H1 (cell line): ENCODE measurements around the gene THYN1. TPM values are rescaled to one million over a fixed set of nuclear protein-coding genes. Genes with fewer than 3 reads are reported as not detected.

ENCODE experiments used
- CTCF ChIA-PET: fragments of 300-600 bp; sonication (Branson Sonifier 250); formaldehyde crosslinking; loops from one replicate; lab custom pipeline; 2021; ENCODE audit not compliant: partially characterized antibody; lab: Charles Lee
- POLR2A ChIA-PET: fragments of 300-600 bp; sonication (Branson Sonifier 250); formaldehyde crosslinking; loops from one replicate; lab custom pipeline; 2021; ENCODE audit warnings: inconsistent platforms; ENCODE audit not compliant: partially characterized antibody; lab: Charles Lee
- DNase-seq, 2 experiments: peaks; one replicate each; pipeline versions ENCODE4 v3.0.0 to v3.0.0-alpha.2; 2010 to 2022; ENCODE audit warnings: low spot score in 2 of 2, low read depth in 1 of 2, mixed read lengths in 1 of 2
- FAIRE-seq: peaks from 2 replicates; lab custom pipeline; 2011; peaks lifted over from hg19 to GRCh38; lab: Jason Lieb, UNC
- H2AFZ ChIP-seq: 2 replicates; pipeline ENCODE4 v1.8.1; 2012; ENCODE audit warnings: low read length, inconsistent platforms
- H2AK5ac ChIP-seq: 2 replicates; pipeline ENCODE4 v1.6.1; 2013; ENCODE audit warnings: low read depth, low read length
- H2BK120ac ChIP-seq: replicated peaks from 2 replicates; pipeline ENCODE3; 2013; ENCODE audit warnings: low read depth, low read length, inconsistent platforms
- H2BK12ac ChIP-seq: 2 replicates; pipeline ENCODE4 v1.6.1; 2013; ENCODE audit warnings: low read depth, low read length
- H2BK15ac ChIP-seq: 2 replicates; pipeline ENCODE4 v1.6.1; 2013; ENCODE audit warnings: low read length
- H2BK20ac ChIP-seq: 2 replicates; pipeline ENCODE4 v1.6.1; 2013; ENCODE audit warnings: low read length
- H2BK5ac ChIP-seq: 2 replicates; pipeline ENCODE4 v1.6.1; 2013; ENCODE audit warnings: low read depth, low read length
- H3K14ac ChIP-seq: 2 replicates; pipeline ENCODE4 v1.6.1; 2013; ENCODE audit warnings: inconsistent platforms; ENCODE audit not compliant: insufficient read length
- H3K18ac ChIP-seq: 2 replicates; pipeline ENCODE4 v1.6.1; 2013; ENCODE audit warnings: low read length; ENCODE audit errors: extremely low read depth
- H3K23ac ChIP-seq: 2 replicates; pipeline ENCODE4 v1.6.1; 2013; ENCODE audit warnings: inconsistent platforms; ENCODE audit not compliant: insufficient read length
- H3K23me2 ChIP-seq: 2 replicates; pipeline ENCODE4 v1.6.1; 2013; ENCODE audit warnings: low read depth, low read length
- H3K27ac ChIP-seq: 2 replicates; pipeline ENCODE4 v1.6.1; 2011; ENCODE audit warnings: low read depth, low read length, inconsistent platforms
- H3K27me3 ChIP-seq, 4 experiments: replicated peaks in 1 of 4; 1 replicate in 1 of 4; 2 replicates in 3 of 4; pipeline versions ENCODE4 v1.6.1 to v1.8.1; 2011 to 2013; ENCODE audit warnings: low read length in 3 of 4, mild to moderate bottlenecking in 3 of 4, inconsistent platforms in 2 of 4, mixed read lengths in 2 of 4, moderate library complexity in 1 of 4; ENCODE audit not compliant: control insufficient read depth in 3 of 4, insufficient read depth in 3 of 4; ENCODE audit errors: extremely low read depth in 1 of 4
- H3K36me3 ChIP-seq, 4 experiments: 2 replicates each; pipeline versions ENCODE4 v1.6.1 to v1.8.1; 2011 to 2013; ENCODE audit warnings: mild to moderate bottlenecking in 4 of 4, low read length in 3 of 4, moderate library complexity in 2 of 4, control low read depth in 1 of 4, inconsistent platforms in 1 of 4; ENCODE audit not compliant: insufficient read depth in 4 of 4, control insufficient read depth in 2 of 4
- H3K4ac ChIP-seq: replicated peaks from 2 replicates; pipeline ENCODE3; 2013; ENCODE audit warnings: low read length, low read depth, mixed read lengths, inconsistent platforms; ENCODE audit not compliant: insufficient read length
- H3K4me1 ChIP-seq, 4 experiments: replicated peaks in 1 of 4; 1 replicate in 1 of 4; 2 replicates in 3 of 4; pipeline versions ENCODE4 v1.6.1 to v1.8.1; 2011 to 2013; ENCODE audit warnings: low read length in 3 of 4, inconsistent platforms in 2 of 4, mixed read lengths in 1 of 4; ENCODE audit not compliant: insufficient read depth in 4 of 4, control insufficient read depth in 3 of 4
- H3K4me2 ChIP-seq, 2 experiments: 2 replicates each; pipeline versions ENCODE4 v1.6.1 to v1.8.1; 2011 to 2013; ENCODE audit warnings: low read depth in 2 of 2, low read length in 2 of 2, control low read depth in 1 of 2, inconsistent platforms in 1 of 2, mild to moderate bottlenecking in 1 of 2; ENCODE audit not compliant: insufficient read depth in 1 of 2
- H3K4me3 ChIP-seq, 4 experiments: fragments of 200-600, 300-600 bp in 1 of 4; sonication (generic), shearing (Covaris generic), sonication (Bioruptor Twin) in 1 of 4; 2 replicates each; pipeline versions ENCODE4 v1.5.1 to v1.8.1; 2011 to 2016; ENCODE audit warnings: low read length in 4 of 4, low read depth in 3 of 4, control low read depth in 2 of 4, inconsistent platforms in 2 of 4, mild to moderate bottlenecking in 2 of 4, mixed read lengths in 1 of 4, moderate library complexity in 1 of 4; ENCODE audit not compliant: insufficient read depth in 2 of 4; ENCODE audit errors: extremely low read depth in 1 of 4
- H3K56ac ChIP-seq: replicated peaks from 2 replicates; pipeline ENCODE3; 2013; ENCODE audit warnings: low read depth, mild to moderate bottlenecking, mixed read lengths, low read length, inconsistent platforms; ENCODE audit not compliant: insufficient read length
- H3K79me1 ChIP-seq: 2 replicates; pipeline ENCODE4 v1.6.1; 2013; ENCODE audit warnings: low read depth, low read length, control low read depth
- H3K79me2 ChIP-seq, 2 experiments: 2 replicates each; pipeline versions ENCODE4 v1.6.1 to v1.8.1; 2012 to 2013; ENCODE audit warnings: low read length in 2 of 2, mild to moderate bottlenecking in 2 of 2, inconsistent platforms in 1 of 2; ENCODE audit not compliant: insufficient read depth in 2 of 2, control insufficient read depth in 1 of 2
- H3K9ac ChIP-seq, 4 experiments: replicated peaks in 1 of 4; 1 replicate in 1 of 4; 2 replicates in 3 of 4; pipeline versions ENCODE4 v1.6.1 to v1.8.1; 2011 to 2013; ENCODE audit warnings: low read depth in 3 of 4, low read length in 3 of 4, control low read depth in 2 of 4, mild to moderate bottlenecking in 2 of 4, moderate library complexity in 2 of 4, inconsistent platforms in 1 of 4; ENCODE audit errors: extremely low read depth in 1 of 4
- H3K9me3 ChIP-seq, 2 experiments: 2 replicates each; pipeline versions ENCODE4 v1.6.1 to v1.8.1; 2012 to 2013; ENCODE audit warnings: mild to moderate bottlenecking in 2 of 2, moderate library complexity in 2 of 2, control low read depth in 1 of 2, inconsistent platforms in 1 of 2, low read depth in 1 of 2, low read length in 1 of 2, mixed read lengths in 1 of 2; ENCODE audit not compliant: insufficient read depth in 2 of 2
- H4K20me1 ChIP-seq, 2 experiments: replicated peaks in 1 of 2; 2 replicates each; pipeline versions ENCODE3 to v1.8.1; 2011 to 2013; ENCODE audit warnings: inconsistent platforms in 2 of 2, low read length in 2 of 2, mild to moderate bottlenecking in 1 of 2; ENCODE audit not compliant: insufficient read depth in 2 of 2, control insufficient read depth in 1 of 2
- H4K5ac ChIP-seq: 2 replicates; pipeline ENCODE4 v1.6.1; 2013; ENCODE audit warnings: low read length, low read depth, mixed read lengths, inconsistent platforms; ENCODE audit not compliant: insufficient read length
- H4K8ac ChIP-seq: 2 replicates; pipeline ENCODE4 v1.8.0; 2013; ENCODE audit warnings: mild to moderate bottlenecking, moderate library complexity, low read length, inconsistent platforms; ENCODE audit not compliant: insufficient read depth; ENCODE audit errors: extremely low read depth
- H4K91ac ChIP-seq: replicated peaks from 2 replicates; pipeline ENCODE3; 2013; ENCODE audit warnings: low read length, mixed read lengths, inconsistent platforms; ENCODE audit not compliant: insufficient read length
- BACH1 ChIP-seq: IDR thresholded peaks from 2 replicates; pipeline ENCODE4 v1.6.1; 2012; ENCODE audit warnings: low read length, improper control_type of control experiment
- CEBPB ChIP-seq: IDR thresholded peaks from 2 replicates; pipeline ENCODE4 v1.6.1; 2012; ENCODE audit warnings: low read depth, low read length
- CHD1 ChIP-seq: IDR thresholded peaks from 2 replicates; pipeline ENCODE4 v1.6.1; 2012; ENCODE audit warnings: low read depth, low read length, improper control_type of control experiment
- GTF2F1 ChIP-seq: IDR thresholded peaks from 2 replicates; pipeline ENCODE4 v1.6.1; 2012; ENCODE audit warnings: low read depth, low read length, improper control_type of control experiment, borderline replicate concordance
- SIRT6 ChIP-seq: IDR thresholded peaks from one replicate; pipeline ENCODE4 v1.7.1; 2012; ENCODE audit warnings: low read length, inconsistent platforms
- SP2 ChIP-seq: IDR thresholded peaks from 2 replicates; pipeline ENCODE4 v1.6.1; 2012; ENCODE audit warnings: mild to moderate bottlenecking, low read length, inconsistent platforms
- SUZ12 ChIP-seq: fragments of 200-600 bp; sonication (generic); IDR thresholded peaks from 2 replicates; pipeline ENCODE4 v1.6.1; 2012; ENCODE audit warnings: mild to moderate bottlenecking, inconsistent platforms, low read length, moderate library complexity, mixed read lengths
- TCF12 ChIP-seq: IDR thresholded peaks from 2 replicates; pipeline ENCODE4 v1.6.1; 2011; ENCODE audit warnings: low read depth, mild to moderate bottlenecking, low read length
- TEAD4 ChIP-seq: IDR thresholded peaks from 2 replicates; pipeline ENCODE4 v1.6.1; 2012; ENCODE audit warnings: low read depth, low read length, inconsistent platforms, mixed read lengths
- WGBS, 2 experiments: shearing (Covaris generic) in 1 of 2; methylation state at CpG; one replicate each; pipeline versions ENCODE4 v1.1.6 to v1.1.7; 2013 to 2015; ENCODE audit warnings: low lambda C conversion rate in 2 of 2, mixed read lengths in 2 of 2, inconsistent platforms in 1 of 2, low coverage in 1 of 2, missing lambda C conversion rate in 1 of 2; ENCODE audit not compliant: insufficient replicate concordance in 2 of 2, insufficient coverage in 1 of 2, insufficient read length in 1 of 2; ENCODE audit errors: extremely low coverage in 1 of 2, missing lambda C conversion rate in 1 of 2; 5-methylcytosine and 5-hydroxymethylcytosine counted together
- polyA plus RNA-seq, 7 experiments: library from polyadenylated mRNA; depleted of rRNA in 3 of 7; stranded (reverse) in 5 of 7; unstranded in 2 of 7; fragments of >200 nt in 5 of 7; fragments of 200-250 nt in 2 of 7; gene quantifications; 1 replicate in 5 of 7; 2 replicates in 1 of 7; 4 replicates in 1 of 7; pipeline versions ENCODE4 v1.2.1 to v1.2.3, GENCODE V29; 2011 to 2013; ENCODE audit warnings: missing spikeins in 2 of 7, mixed read lengths in 2 of 7
- total RNA-seq: library from RNA; stranded (reverse); fragmentation: NEBNext Ultra II Directional; extraction: Animal tissue kit (Norgen Biotek cat#: 25700); gene quantifications from 2 replicates; pipeline ENCODE4 v1.2.1, GENCODE V29; 2021

The THYN1 gene
- total and polyA plus RNA-seq, 2 of the 8 experiments (the other 6 are each of a cell fraction or from before 2014, with no cell fraction given): 77.3 to 95.1 TPM

DNA sequence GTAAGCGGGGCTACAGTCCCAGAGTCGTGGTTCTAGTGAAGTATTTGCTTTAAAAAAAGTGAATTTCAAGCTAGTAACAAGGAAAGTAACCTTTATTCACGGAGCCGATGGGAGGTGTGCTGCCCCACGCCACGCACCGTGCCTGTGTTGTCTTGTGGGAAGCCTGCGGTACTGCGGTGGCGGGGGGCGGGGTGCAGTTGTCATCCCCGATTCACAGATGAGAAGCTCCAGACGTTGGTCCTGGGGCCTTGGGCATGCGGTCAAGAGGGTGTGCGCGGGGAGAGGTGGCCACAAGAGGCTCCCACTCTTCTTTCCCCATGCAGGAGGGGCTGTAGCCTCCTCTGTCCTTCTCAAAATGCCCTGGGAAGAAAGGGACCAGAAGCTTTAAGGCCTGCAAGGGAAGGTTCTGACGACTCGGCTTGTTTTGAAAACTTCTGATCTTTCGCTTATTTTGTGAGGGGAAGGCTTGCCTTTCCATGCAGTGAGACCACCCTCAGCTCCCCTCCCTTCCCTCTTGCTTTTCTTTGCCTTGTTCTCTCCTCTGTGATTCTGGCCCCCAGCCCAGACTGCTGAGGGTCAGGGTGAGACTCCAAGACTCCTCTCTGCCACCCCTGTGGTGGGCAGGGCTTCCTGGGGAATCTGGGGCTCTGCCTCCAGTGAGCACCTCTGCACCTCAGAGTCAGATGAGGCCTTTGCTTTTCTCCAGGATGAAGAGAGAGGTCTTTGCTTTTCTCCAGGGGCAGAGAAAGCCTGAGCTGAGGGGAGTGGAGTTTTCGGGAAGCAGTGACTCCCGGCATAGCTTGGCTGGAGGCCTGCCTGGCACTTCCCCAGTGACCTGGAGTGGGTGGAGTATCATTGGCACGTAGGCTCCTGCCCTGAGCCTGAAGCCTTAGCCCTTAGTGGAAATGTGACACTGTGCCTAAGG lies 29.2 kb upstream of the THYN1 start:
- no peak overlapping the region for H3K4ac ChIP-seq
- ChIA-PET POLR2A (interaction anchor here (1.0 to 1.4 kb wide), 3 partner anchors 9 to 13 kb away, joined by 3 to 4 read pairs (median 3); no protein-coding TSS in a partner anchor), CTCF (interaction anchor here (1.2 to 1.9 kb wide), 4 partner anchors 8 to 28 kb away, joined by 3 to 5 read pairs (median 5); no protein-coding TSS in a partner anchor)
- no peak overlapping the region for H3K14ac ChIP-seq
- no peak overlapping the region for H3K23ac ChIP-seq
- H3K27ac ChIP-seq: no peak overlapping the region
- no peak overlapping the region for H3K56ac ChIP-seq
- no peaks in the 10 kb centered on the region for H4K20me1 ChIP-seq
- no peak overlapping the region for H4K91ac ChIP-seq
- H3K23me2 ChIP-seq: peaks cover under 1% of the 10 kb centered on the region
- no peak overlapping the region for H2BK20ac ChIP-seq
- H3K4me3 ChIP-seq: no peak overlapping the region
- H2BK15ac ChIP-seq: no peak overlapping the region
- peaks cover 0 to 6% (median 0%) of the 10 kb centered on the region in 4 experiments; a peak in 2 of 7 replicates for H3K4me1 ChIP-seq
- no peak overlapping the region for H2BK12ac ChIP-seq
- H3K79me2 ChIP-seq: peaks cover 0 to 7% of the 10 kb centered on the region in 2 experiments; a peak in 1 of 4 replicates
- no peak overlapping the region for H3K4me2 ChIP-seq
- H3K79me1 ChIP-seq: no peaks in the 10 kb centered on the region
- peaks cover 0 to 20% (median 11%) of the 10 kb centered on the region in 4 experiments; a peak in 6 of 8 replicates for H3K36me3 ChIP-seq
- no peak overlapping the region; the same call in 1 of the 2 replicates for H3K18ac ChIP-seq
- H3K9me3 ChIP-seq: no peaks in the 10 kb centered on the region
- H4K8ac ChIP-seq: no peak overlapping the region
- no peak overlapping the region for H4K5ac ChIP-seq
- FAIRE-seq: no peak
- peaks cover 0 to 2% (median 0%) of the 10 kb centered on the region in 4 experiments; a peak in 3 of 7 replicates for H3K27me3 ChIP-seq
- WGBS, 2 experiments: 95% methylated on average over 22 of the region's 22 CpGs; no CpG with 5 or more reads in 1 of the 2 experiments
- no peak overlapping the region for H2BK120ac ChIP-seq
- DNase-seq: no peak
- no peak overlapping the region for H3K9ac ChIP-seq
- TF ChIP-seq CEBPB: no peak
- TF ChIP-seq GTF2F1: no peak
- TF ChIP-seq TEAD4: no peak
- TF ChIP-seq SUZ12: no peak
- no peak for TF ChIP-seq SIRT6
- no peak for TF ChIP-seq TCF12
- no peak for TF ChIP-seq BACH1
- TF ChIP-seq CHD1: no peak
- TF ChIP-seq SP2: no peak
- H2AK5ac ChIP-seq: no peak overlapping the region
- no peak overlapping the region for H2AFZ ChIP-seq
- H2BK5ac ChIP-seq: no peak overlapping the region
